ENCODE measurements around the gene CA10. TPM values are rescaled to one million over a fixed set of nuclear protein-coding genes. Genes with fewer than 3 reads are reported as not detected.

The CA10 gene
- total and polyA plus RNA-seq, 2 donors (not counting 1 experiment from before 2014, with no cell fraction given), result not detected

DNA sequence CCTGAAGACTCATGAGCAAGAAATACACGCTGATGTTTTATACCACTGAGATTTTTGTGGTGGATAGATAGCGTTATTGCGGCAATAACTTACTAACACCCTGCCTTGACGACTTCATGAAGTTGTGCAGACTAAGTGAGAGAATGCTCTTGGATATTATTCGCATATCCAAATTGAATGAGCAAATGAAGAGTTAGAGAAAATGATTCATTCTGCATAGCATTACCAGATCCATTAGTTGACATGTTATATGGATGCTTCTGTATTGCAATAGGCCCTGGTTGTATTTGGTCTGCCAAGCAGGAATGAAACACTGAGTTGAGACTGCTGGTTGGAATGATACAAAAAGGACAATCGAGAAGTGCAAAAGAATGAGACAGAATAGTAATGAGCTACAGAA, 247.3 kb downstream of the CA10 start:
- DNase-seq (ENCODE audit: low read depth in 2 of 2), result no peak
- TF ChIP-seq, protein P1, sequence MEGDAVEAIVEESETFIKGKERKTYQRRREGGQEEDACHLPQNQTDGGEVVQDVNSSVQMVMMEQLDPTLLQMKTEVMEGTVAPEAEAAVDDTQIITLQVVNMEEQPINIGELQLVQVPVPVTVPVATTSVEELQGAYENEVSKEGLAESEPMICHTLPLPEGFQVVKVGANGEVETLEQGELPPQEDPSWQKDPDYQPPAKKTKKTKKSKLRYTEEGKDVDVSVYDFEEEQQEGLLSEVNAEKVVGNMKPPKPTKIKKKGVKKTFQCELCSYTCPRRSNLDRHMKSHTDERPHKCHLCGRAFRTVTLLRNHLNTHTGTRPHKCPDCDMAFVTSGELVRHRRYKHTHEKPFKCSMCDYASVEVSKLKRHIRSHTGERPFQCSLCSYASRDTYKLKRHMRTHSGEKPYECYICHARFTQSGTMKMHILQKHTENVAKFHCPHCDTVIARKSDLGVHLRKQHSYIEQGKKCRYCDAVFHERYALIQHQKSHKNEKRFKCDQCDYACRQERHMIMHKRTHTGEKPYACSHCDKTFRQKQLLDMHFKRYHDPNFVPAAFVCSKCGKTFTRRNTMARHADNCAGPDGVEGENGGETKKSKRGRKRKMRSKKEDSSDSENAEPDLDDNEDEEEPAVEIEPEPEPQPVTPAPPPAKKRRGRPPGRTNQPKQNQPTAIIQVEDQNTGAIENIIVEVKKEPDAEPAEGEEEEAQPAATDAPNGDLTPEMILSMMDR (conservative IDR thresholded peaks at IDR 0.05 in 1 of 2, IDR thresholded peaks at IDR 0.05 in 1 of 2; ENCODE audit: low read depth in 1 of 2, low read length in 2 of 2), result no peak
- no peak for TF ChIP-seq EZH2 (IDR thresholded peaks at IDR 0.05; ENCODE audit: low read length, missing control alignments)
- Histone ChIP-seq H3K4me1 (ENCODE audit: control insufficient read depth, extremely low read depth, insufficient read depth, low read length) (no peaks in the 10 kb centered on the region), H3K4me3 (replicated peaks in 1 of 4; ENCODE audit: control extremely low read depth in 1 of 4, insufficient read depth in 1 of 4, low read depth in 3 of 4, low read length in 4 of 4) (no peak overlapping the region), H3K9me3 (ENCODE audit: control insufficient read depth, insufficient read depth, low read depth, low read length) (no peaks in the 10 kb centered on the region), H3K27ac (ENCODE audit: insufficient read depth, low read length) (no peak overlapping the region), H3K27me3 (ENCODE audit: control insufficient read depth, insufficient read depth, low read length) (no peaks in the 10 kb centered on the region), H3K36me3 (ENCODE audit: control insufficient read depth, insufficient read depth, low read length) (no peaks in the 10 kb centered on the region), H4K20me1 (ENCODE audit: control insufficient read depth, extremely low read depth, insufficient read depth, low read length) (no peaks in the 10 kb centered on the region), H3K4me2 (ENCODE audit: extremely low read depth, insufficient read depth, low read length) (no peak overlapping the region), H3K9ac (ENCODE audit: insufficient read depth, low read length) (no peak overlapping the region), H2AFZ (ENCODE audit: low read length) (no peak overlapping the region), H3K79me2 (ENCODE audit: control insufficient read depth, insufficient read depth, low read length) (no peaks in the 10 kb centered on the region)

- H2AFZ ChIP-seq (ENCODE audit: low read length), result no peak overlapping the region
Observed at GRCh38 chr17:51909971-51910370, 248.5 kb downstream of the CA10 start.

DNA sequence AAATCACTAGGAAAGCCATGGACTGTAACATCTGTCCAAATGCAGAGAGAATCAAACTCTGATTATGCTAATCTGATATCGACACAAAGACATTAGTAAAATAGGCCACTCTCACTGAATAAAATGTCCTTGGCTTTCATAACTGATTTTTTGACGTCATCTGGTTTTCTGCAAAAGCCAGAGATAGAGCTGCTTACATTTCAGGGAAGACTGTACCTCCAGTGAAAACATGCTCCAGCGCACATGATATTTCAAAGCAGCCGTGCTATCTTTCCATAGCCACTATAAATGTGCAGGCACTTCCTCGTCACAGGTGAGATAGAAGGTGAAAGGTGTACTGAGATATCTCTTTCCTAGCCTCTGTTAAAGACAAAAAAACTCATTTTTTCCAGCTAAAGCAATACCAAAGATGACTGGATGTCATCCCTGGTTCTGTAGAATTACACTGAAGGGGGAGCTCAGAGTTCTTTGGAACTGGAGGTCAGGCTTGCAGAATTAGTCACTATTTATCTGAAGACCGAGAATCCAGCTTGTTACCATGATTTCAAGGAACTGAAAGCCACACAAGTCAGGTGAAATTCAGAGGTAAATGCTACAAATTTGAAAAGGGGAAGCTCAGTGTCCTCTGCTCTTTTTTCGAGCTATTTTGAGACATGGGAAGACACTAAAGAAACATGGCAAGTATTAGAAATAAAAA, 249.5 kb downstream of the CA10 start:
- H2AFZ ChIP-seq (ENCODE audit: low read length), result no peak overlapping the region
- no peaks in the 10 kb centered on the region for H3K9me3 ChIP-seq (ENCODE audit: control insufficient read depth, insufficient read depth, low read depth, low read length)
- H3K27ac ChIP-seq (ENCODE audit: insufficient read depth, low read length), result no peak overlapping the region
- no peak overlapping the region for H3K4me2 ChIP-seq (ENCODE audit: extremely low read depth, insufficient read depth, low read length)
- no peak overlapping the region for H3K9ac ChIP-seq (ENCODE audit: insufficient read depth, low read length)
- no peaks in the 10 kb centered on the region for H3K36me3 ChIP-seq (ENCODE audit: control insufficient read depth, insufficient read depth, low read length)
- no peaks in the 10 kb centered on the region for H3K79me2 ChIP-seq (ENCODE audit: control insufficient read depth, insufficient read depth, low read length)
- no peaks in the 10 kb centered on the region for H3K27me3 ChIP-seq (ENCODE audit: control insufficient read depth, insufficient read depth, low read length)
- TF ChIP-seq, protein P1 (conservative IDR thresholded peaks at IDR 0.05 in 1 of 2, IDR thresholded peaks at IDR 0.05 in 1 of 2; ENCODE audit: low read depth in 1 of 2, low read length in 2 of 2), result no peak
- no peak for TF ChIP-seq EZH2 (IDR thresholded peaks at IDR 0.05; ENCODE audit: low read length, missing control alignments)
- H3K4me1 ChIP-seq (ENCODE audit: control insufficient read depth, extremely low read depth, insufficient read depth, low read length), result no peaks in the 10 kb centered on the region
- no peak overlapping the region for H3K4me3 ChIP-seq (replicated peaks in 1 of 4; ENCODE audit: control extremely low read depth in 1 of 4, insufficient read depth in 1 of 4, low read depth in 3 of 4, low read length in 4 of 4)
- H4K20me1 ChIP-seq (ENCODE audit: control insufficient read depth, extremely low read depth, insufficient read depth, low read length), result no peaks in the 10 kb centered on the region
- no peak for DNase-seq (ENCODE audit: low read depth in 2 of 2)

More at GRCh38 chr17:51909971-51910370, 248.5 kb downstream of the CA10 start:
- Histone ChIP-seq H3K9ac (ENCODE audit: insufficient read depth, low read length) (no peak overlapping the region), H3K9me3 (ENCODE audit: control insufficient read depth, insufficient read depth, low read depth, low read length) (no peaks in the 10 kb centered on the region), H3K27ac (ENCODE audit: insufficient read depth, low read length) (no peak overlapping the region), H3K36me3 (ENCODE audit: control insufficient read depth, insufficient read depth, low read length) (no peaks in the 10 kb centered on the region), H4K20me1 (ENCODE audit: control insufficient read depth, extremely low read depth, insufficient read depth, low read length) (no peaks in the 10 kb centered on the region), H3K4me1 (ENCODE audit: control insufficient read depth, extremely low read depth, insufficient read depth, low read length) (no peaks in the 10 kb centered on the region), H3K27me3 (ENCODE audit: control insufficient read depth, insufficient read depth, low read length) (no peaks in the 10 kb centered on the region), H3K4me2 (ENCODE audit: extremely low read depth, insufficient read depth, low read length) (no peak overlapping the region), H3K79me2 (ENCODE audit: control insufficient read depth, insufficient read depth, low read length) (no peaks in the 10 kb centered on the region), H3K4me3 (replicated peaks in 1 of 4; ENCODE audit: control extremely low read depth in 1 of 4, insufficient read depth in 1 of 4, low read depth in 3 of 4, low read length in 4 of 4) (no peak overlapping the region)
- DNase-seq (ENCODE audit: low read depth in 2 of 2), result no peak
- TF ChIP-seq, protein P1 (conservative IDR thresholded peaks at IDR 0.05 in 1 of 2, IDR thresholded peaks at IDR 0.05 in 1 of 2; ENCODE audit: low read depth in 1 of 2, low read length in 2 of 2), result no peak
- TF ChIP-seq EZH2 (IDR thresholded peaks at IDR 0.05; ENCODE audit: low read length, missing control alignments), result no peak
